Bone marrow (tissue), 2 donors: ENCODE results near the gene NNMT.
"Not testable (repeated sequence)": the region's sequence is repeated elsewhere in the genome, so short reads cannot be mapped to it uniquely, and the experiment has no call there.

Experiments used
- DNase-seq, 2 donors: peaks; one replicate each; lab custom pipeline; 2025; lab: John Stamatoyannopoulos, UW

NNMT gene

DNA sequence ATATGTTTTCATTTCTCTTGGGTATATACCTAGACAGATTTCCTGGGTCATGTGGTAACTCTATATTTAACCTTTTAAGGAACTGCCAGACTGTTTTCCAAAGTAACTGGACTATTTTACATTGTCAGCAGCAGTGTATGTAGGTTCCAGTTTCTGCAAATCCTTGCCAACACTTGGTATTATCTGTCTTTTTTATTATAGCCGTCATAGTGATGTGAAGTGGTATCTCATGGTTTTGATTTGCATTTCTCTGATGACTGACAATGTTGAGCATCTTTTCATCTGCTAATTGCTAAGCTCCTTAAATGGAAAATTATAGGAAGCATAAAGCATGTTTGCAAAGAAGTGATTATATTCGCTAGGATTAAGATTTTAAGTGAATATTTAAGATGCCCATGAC, 13.9 kb downstream of the NNMT start:
- no peak for DNase-seq

GRCh38 chr11:114311946-114312345, 15.7 kb downstream of the NNMT start:
- DNase-seq, result no peak

GRCh38 chr11:114314096-114314495, 17.9 kb downstream of the NNMT start:
- no peak for DNase-seq

- DNase-seq, result no peak
Measured at GRCh38 chr11:114315749-114316368, 19.7 kb downstream of the NNMT start.

DNA sequence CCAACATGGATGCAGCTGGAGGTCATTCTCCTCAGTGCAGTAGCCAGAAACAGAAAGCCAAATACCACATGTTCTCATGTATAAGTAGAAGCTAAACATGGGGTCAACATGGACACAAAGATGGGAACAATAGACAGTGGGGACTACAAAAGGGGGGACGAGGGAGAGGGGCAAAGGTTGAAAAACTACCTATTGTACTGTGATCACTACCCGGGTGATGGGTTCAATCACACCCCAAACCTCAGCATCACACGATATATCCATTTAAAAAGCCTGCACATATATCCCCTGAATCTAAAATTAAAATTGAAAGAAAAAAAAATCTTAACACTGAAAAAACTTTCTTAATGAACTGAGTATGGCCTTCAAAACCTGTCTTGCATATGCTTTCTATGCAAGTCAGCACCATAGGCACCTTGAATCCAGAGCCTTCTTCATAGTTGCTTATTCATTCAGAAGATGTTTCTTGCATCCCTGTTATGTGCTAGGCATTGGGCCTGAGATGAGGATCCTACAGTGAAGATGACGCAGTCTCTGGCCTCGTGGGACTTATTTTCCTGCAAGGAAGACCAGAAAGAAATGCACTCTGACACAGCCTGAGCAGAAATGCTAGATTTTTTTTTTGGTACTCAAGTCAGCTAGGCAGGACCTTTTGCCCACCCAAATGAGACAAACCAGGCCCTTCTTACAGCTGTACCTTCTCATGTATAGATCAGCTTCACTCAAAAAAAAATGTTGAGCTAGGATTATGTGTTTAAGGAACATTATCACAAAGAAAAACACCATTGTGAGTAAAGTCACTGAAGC, 21.0 kb downstream of the NNMT start:
- DNase-seq, result no peak

- no peak for DNase-seq
Measured at GRCh38 chr11:114317787-114318137, 21.6 kb downstream of the NNMT start.

GRCh38 chr11:114318361-114318760, 22.2 kb downstream of the NNMT start:
- DNase-seq, result no peak

DNA sequence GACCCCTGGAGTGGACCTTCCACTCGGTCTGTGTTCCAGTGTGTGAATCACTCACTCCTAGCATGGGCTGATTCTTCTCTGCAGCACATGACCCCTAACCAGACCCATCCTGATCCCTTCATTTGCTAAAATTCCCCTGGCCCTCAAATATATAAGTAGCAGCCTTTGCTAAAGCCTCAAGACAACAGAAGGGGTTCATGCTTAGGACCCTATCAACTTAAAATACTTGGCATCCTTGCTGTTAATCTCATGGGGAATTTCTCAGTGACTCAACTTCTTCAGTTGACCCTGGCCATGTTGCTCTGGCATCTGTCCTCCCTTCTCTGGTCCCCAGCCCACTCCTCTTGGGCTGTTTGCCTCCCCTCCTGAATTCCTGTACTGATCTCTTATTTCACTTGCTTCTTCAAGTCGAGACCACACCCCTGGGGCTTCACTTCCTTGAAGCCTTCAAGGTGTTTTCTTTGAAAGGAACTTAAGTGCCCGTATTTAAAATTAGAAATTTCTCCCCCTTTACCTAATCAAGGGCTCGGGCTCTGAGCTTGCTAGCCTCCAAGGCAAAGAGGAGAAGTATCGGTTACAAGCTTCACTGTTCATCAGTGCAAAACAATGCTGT, 23.6 kb downstream of the NNMT start:
- DNase-seq, result no peak

DNA sequence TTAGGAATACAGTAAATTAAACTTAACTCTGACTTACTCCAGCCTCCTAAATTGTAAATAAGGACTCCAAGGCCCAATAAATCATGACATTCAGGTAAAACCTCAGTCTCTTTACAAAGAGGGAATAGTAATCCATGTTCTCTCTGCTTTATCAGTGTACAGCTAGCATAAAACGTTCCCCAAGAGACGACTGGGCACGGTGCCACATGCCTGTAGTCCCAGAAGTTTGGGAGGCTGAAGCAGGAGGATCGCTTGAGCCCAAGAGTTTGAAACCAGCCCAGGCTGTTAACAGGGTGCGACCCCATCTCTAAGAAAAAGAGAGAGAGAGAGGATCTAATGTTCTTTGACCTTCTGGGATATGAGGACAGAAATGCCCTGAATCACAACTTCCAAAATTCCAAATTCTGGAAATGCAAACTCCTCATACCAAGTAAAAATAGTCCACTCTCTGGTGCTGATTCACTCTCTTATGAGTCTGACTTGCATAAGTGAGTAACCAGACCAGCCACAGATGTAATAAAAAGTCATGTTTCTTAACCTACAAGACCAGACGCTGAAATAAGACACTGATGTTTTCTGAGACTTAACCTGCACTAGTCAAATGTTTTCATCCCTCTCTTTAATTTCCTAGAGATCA, 25.5 kb downstream of the NNMT start:
- no peak for DNase-seq

GRCh38 chr11:114322934-114323333, 26.7 kb downstream of the NNMT start:
- no peak for DNase-seq

GRCh38 chr11:114326151-114326550, 30.0 kb downstream of the NNMT start:
- no peak for DNase-seq

DNA sequence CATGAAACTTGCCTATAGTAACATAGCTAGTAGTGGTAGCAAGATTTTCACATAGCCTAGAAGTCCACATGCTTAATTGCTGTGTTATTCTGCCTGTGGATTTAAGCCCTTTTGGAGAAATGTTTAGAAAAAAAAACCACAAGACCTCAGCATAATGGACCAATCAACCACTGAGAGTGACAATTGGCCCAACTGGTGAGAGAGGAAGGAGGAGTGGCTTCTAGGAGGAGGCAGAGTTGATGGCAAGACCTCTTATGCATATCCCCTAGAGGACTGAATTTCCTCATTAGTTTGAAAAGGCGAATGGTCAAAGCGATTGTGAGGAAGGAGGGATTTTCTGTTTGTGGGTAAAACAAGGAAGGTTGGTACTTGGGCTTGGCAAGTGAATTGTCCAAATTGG, 30.6 kb downstream of the NNMT start:
- no peak for DNase-seq

- no peak for DNase-seq
Measured at GRCh38 chr11:114330373-114330772, 34.2 kb downstream of the NNMT start.

DNA sequence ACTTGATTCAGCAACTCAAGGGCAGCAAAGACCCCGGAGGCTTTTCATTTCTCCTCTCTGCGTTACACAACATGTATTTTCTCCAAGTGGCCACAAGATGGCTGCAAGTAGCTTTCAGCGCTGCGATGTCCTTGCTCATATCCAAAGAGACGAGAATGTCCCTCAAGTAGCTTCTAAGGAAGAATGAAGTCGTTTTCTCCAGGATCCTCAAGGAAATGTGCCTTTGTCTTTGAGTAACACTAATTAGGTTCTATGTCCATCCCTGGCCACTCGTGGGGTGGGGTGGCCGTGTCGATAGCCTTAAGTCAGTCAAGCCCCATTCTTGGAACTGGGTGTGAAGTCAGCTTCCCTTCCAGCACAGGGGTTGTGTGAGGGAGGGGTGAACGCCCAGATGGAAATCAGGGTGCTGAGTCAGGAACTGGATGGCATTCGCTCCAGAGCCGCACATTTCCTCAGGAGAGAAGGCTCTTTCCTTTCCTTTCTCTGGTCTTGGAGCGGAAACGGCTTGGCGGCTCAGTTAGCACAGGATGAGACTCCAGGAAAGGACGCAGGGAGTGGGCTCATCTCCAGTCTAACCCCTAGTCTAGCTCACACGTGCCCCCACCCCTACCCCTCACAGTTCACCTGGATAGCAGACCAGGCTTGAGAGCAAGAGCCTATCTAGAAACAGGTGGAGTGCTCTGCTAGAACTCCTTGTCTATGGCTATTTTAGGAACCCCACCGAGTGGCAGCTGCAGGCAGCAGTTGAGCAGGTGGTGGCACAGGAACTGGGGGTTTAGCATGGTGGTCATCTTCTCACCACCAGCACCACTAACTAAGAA, 44.3 kb downstream of the NNMT start:
- peak; percentile 4 to 7 for DNase-seq

DNA sequence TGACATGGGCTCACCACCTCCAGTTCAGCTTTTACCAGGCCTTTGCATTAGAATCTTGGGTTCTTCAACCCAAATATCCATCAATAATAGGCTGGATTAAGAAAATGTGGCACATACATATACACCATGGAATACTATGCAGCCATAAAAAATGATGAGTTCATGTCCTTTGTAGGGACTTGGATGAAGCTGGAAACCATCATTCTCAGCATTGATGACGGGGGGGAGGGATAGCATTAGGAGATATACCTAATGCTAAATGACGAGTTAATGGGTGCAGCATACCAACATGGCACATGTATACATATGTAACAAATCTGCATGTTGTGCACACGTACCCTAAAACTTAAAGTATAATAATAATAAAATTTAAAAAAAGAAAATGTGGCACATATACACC, 45.5 kb downstream of the NNMT start:
- not testable (repeated sequence) for DNase-seq

- no peak for DNase-seq
Measured at GRCh38 chr11:114342476-114342875, 46.3 kb downstream of the NNMT start.

GRCh38 chr11:114343020-114343419, 46.8 kb downstream of the NNMT start:
- DNase-seq, result no peak

DNA sequence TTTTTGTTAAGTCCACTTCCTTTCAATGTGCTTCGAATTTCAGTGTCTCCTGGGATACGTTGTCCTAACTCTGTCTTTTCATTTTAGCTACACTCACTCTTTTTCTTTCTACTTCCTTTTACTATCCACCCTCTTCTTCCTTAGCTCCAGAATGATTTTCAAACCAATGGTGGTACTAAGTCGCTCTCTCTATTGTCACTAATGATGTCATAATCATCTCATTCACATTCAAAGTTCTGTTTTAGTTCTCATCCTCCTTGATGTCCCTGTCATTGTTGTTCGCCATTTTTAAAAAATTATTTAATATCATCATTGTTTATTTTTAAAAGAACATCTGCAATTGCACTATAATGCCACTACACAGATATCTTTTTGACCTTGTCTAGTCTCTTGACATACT, 47.3 kb downstream of the NNMT start:
- no peak for DNase-seq

DNA sequence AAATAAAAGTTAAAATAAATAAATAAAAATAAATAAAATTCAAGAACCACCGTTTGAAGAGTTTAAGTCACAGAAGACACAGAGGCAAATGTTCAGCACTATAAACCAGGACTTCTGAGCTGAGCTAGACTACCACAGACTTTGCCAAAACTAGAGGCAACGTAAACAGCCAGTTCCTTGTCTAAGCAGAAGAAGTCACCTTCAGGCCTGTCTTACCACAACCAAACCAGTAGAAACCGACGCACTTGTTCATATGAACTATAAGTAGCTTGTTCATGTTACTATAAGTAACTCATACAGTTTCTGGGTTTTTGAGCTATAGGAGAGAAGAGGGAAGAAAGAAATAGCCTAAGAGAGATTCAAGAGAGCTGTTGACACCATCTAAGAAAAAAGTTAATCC, 48.3 kb downstream of the NNMT start:
- DNase-seq, result no peak

- DNase-seq, result no peak
Measured at GRCh38 chr11:114345575-114346222, 49.5 kb downstream of the NNMT start.

GRCh38 chr11:114346709-114347141, 50.5 kb downstream of the NNMT start:
- DNase-seq, result no peak
